Right lobe of liver (tissue), 6 donors: ENCODE measurements around the gene E2F2. TPM values are rescaled to one million over a fixed set of nuclear protein-coding genes. Genes with fewer than 3 reads are reported as not detected.
A peak's percentile ranks its signal among the peaks of the same experiment; 100 is the strongest.

Source experiments
- ATAC-seq, 4 donors: fragments of 200-7000 bp; cut with Tn5 transposase; one replicate each; pipeline ENCODE4 v1.9.1; 2020; ENCODE audit warnings: mild to moderate bottlenecking in 4 of 4, moderate library complexity in 4 of 4
- DNase-seq, 3 donors: peaks; one replicate each; pipeline ENCODE4 v3.0.0-alpha.2; 2020
- H3K27ac ChIP-seq, 3 donors: fragments of 200-600 bp; one replicate each; pipeline ENCODE4 v1.8.0; 2022
- H3K27me3 ChIP-seq, 2 donors: fragments of 200-600 bp; one replicate each; pipeline ENCODE4 v1.8.0; 2022
- H3K36me3 ChIP-seq, 4 donors: fragments of 200-600 bp; sonication (generic) in 1 of 4; one replicate each; pipeline versions ENCODE4 v1.5.1 to v1.8.0; 2017 to 2022; ENCODE audit warnings: control low read depth in 1 of 4
- H3K4me1 ChIP-seq, 4 donors: fragments of 200-600 bp; sonication (generic) in 1 of 4; one replicate each; pipeline versions ENCODE4 v1.5.1 to v1.8.0; 2017 to 2022; ENCODE audit warnings: control low read depth in 1 of 4
- H3K4me3 ChIP-seq, 3 donors: fragments of 200-600 bp; one replicate each; pipeline ENCODE4 v1.8.0; 2022
- H3K9me3 ChIP-seq, 4 donors: fragments of 200-600 bp; sonication (generic) in 1 of 4; one replicate each; pipeline versions ENCODE4 v1.5.1 to v1.8.0; 2017 to 2022; ENCODE audit warnings: control low read depth in 1 of 4
- CTCF ChIP-seq, 4 donors: fragments of 200-600 bp in 3 of 4; fragments of 450-650 bp in 1 of 4; IDR thresholded peaks; one replicate each; pipeline versions ENCODE4 v1.5.1 to v1.8.0; 2016 to 2022; ENCODE audit warnings: antibody characterized with exemption in 4 of 4, mild to moderate bottlenecking in 2 of 4
- POLR2A ChIP-seq: fragments of 450-650 bp; IDR thresholded peaks from one replicate; pipeline ENCODE4 v1.6.1; 2017; ENCODE audit warnings: antibody characterized with exemption, mild to moderate bottlenecking
- WGBS: methylation state at CpG from one replicate; pipeline ENCODE4 v1.1.6; 2018; ENCODE audit warnings: low coverage, low lambda C conversion rate; ENCODE audit not compliant: insufficient coverage; ENCODE audit errors: missing lambda C conversion rate; 5-methylcytosine and 5-hydroxymethylcytosine counted together
- intact Hi-C, 2 donors: fragments of 100-400 bp; cut with DNase I; formaldehyde crosslinking; loops; one replicate each; pipeline versions ENCODE4 v1.11.2 to v1.14.1; 2022
- total RNA-seq, 6 experiments: library from RNA; depleted of rRNA in 2 of 6; stranded (reverse); fragments of >200 nt in 2 of 6; fragmentation: NEBNext Ultra II Directional in 3 of 6; extraction: Animal tissue kit (Norgen Biotek cat#: 25700) in 3 of 6; gene quantifications; one replicate each; pipeline versions ENCODE4 v1.1.0 to v1.2.4, GENCODE V29; 2016 to 2023
- donor health status: DM: no; HTN: yes; CAD: no.
- donor health status: DM: no; HTN: no; CAD: no.
- donor health status: DM: no; HTN: no; CAD: no.
- donor health status: DM: no; HTN: yes; CAD: no.
- donor health status: DM: no; HTN: yes; CAD: no.

Gene E2F2
- total RNA-seq, 6 experiments from 2014 or later: 0.18 to 1.2 (median 0.70) TPM

- Histone ChIP-seq H3K9me3 (no peaks in the 10 kb centered on the region), H3K27me3 (no peaks in the 10 kb centered on the region), H3K27ac (peak overlapping the region; percentile 73 to 93 (median 75)), H3K36me3 (no peaks in the 10 kb centered on the region), H3K4me3 (peak overlapping the region; percentile 62 to 69 (median 64)), H3K4me1 (peaks cover 0 to 18% (median under 1%) of the 10 kb centered on the region in 4 donors)
- TF ChIP-seq POLR2A: no peak
- TF ChIP-seq CTCF (IDR thresholded peaks at IDR 0.05): no peak
- DNase-seq (peak; percentile 68 to 74 (median 73)), ATAC-seq (peak in 3 of 4 donors; percentile 1 to 4 (median 1))
- 13% methylated on average over 8 of the region's 34 CpGs for WGBS
- intact Hi-C loops: no loop called here
These were observed 27.3 kb upstream of the E2F2 start for GRCh38 chr1:23558140-23558871.

- H3K9me3 ChIP-seq: no peaks in the 10 kb centered on the region
- DNase-seq (no peak), ATAC-seq (no peak)
- peaks cover 0 to 18% (median under 1%) of the 10 kb centered on the region in 4 donors for H3K4me1 ChIP-seq
- H3K27ac ChIP-seq: peak overlapping the region; percentile 73 to 93 (median 75)
- intact Hi-C loops: no loop called here
- no peak for TF ChIP-seq CTCF (IDR thresholded peaks at IDR 0.05)
- no peak for TF ChIP-seq POLR2A
- H3K36me3 ChIP-seq: no peaks in the 10 kb centered on the region
- peak overlapping the region; percentile 62 to 69 (median 64) for H3K4me3 ChIP-seq
- H3K27me3 ChIP-seq: no peaks in the 10 kb centered on the region
- 51% methylated on average over 8 of the region's 8 CpGs for WGBS
These were observed 26.6 kb upstream of the E2F2 start for GRCh38 chr1:23557471-23558124.

- Histone ChIP-seq H3K9me3 (no peaks in the 10 kb centered on the region), H3K4me3 (peak overlapping the region; percentile 62 to 69 (median 64)), H3K4me1 (peaks cover 0 to 13% (median under 1%) of the 10 kb centered on the region in 4 donors), H3K27ac (peak overlapping the region; percentile 73 to 93 (median 75)), H3K27me3 (no peaks in the 10 kb centered on the region), H3K36me3 (no peaks in the 10 kb centered on the region)
- DNase-seq (no peak), ATAC-seq (peak in 1 of 4 donors; percentile 3)
- TF ChIP-seq POLR2A (no peak), CTCF (IDR thresholded peaks at IDR 0.05) (no peak)
- WGBS: 34% methylated on average over 3 of the region's 4 CpGs
- intact Hi-C loops: no loop called here
These were observed 25.8 kb upstream of the E2F2 start for GRCh38 chr1:23556635-23557470.

GRCh38 chr1:23555986-23556634 is 25.1 kb upstream of the E2F2 start:
- no peaks in the 10 kb centered on the region for H3K27me3 ChIP-seq
- peaks cover 0 to 13% (median 0%) of the 10 kb centered on the region in 4 donors for H3K4me1 ChIP-seq
- peak overlapping the region; percentile 73 to 93 (median 75) for H3K27ac ChIP-seq
- no peak for TF ChIP-seq POLR2A
- TF ChIP-seq CTCF (IDR thresholded peaks at IDR 0.05): no peak
- ATAC-seq: peak in 1 of 4 donors; percentile 5
- intact Hi-C loops: no loop called here
- peak overlapping the region; percentile 62 to 69 (median 64) for H3K4me3 ChIP-seq
- no peaks in the 10 kb centered on the region for H3K9me3 ChIP-seq
- no peak for DNase-seq
- WGBS: 67% methylated on average over 8 of the region's 9 CpGs
- H3K36me3 ChIP-seq: no peaks in the 10 kb centered on the region
